Nephron progenitor cell (in vitro differentiated cells): ENCODE measurements around the gene TENT5C.

Experiments used
- DNase-seq: peaks from one replicate; pipeline ENCODE4 v3.0.0; 2021
- H3K27ac Mint-ChIP-seq: 2 replicates; pipeline ENCODE4 v1.8.0; 2021; ENCODE audit warnings: mild to moderate bottlenecking, moderate library complexity, mixed read lengths
- H3K27me3 Mint-ChIP-seq: 2 replicates; pipeline ENCODE4 v1.8.0; 2021; ENCODE audit warnings: mild to moderate bottlenecking, low read depth, mixed read lengths; ENCODE audit not compliant: poor library complexity
- H3K36me3 Mint-ChIP-seq: 2 replicates; pipeline ENCODE4 v1.8.0; 2021; ENCODE audit warnings: low read depth, mixed read lengths
- H3K4me1 Mint-ChIP-seq: 2 replicates; pipeline ENCODE4 v1.8.0; 2021; ENCODE audit warnings: mixed read lengths
- H3K4me3 Mint-ChIP-seq: 2 replicates; pipeline ENCODE4 v1.8.0; 2021; ENCODE audit warnings: mild to moderate bottlenecking, moderate library complexity, mixed read lengths
- H3K9me3 Mint-ChIP-seq: 2 replicates; pipeline ENCODE4 v1.8.0; 2021; ENCODE audit warnings: mild to moderate bottlenecking, moderate library complexity, mixed read lengths
- TF ChIP-seq, protein P1 (sequence below): fragments of 200-600 bp; sonication (generic); IDR thresholded peaks from 2 replicates; pipeline ENCODE4 v1.5.0; 2021; ENCODE audit warnings: antibody characterized with exemption

TENT5C gene

GRCh38 chr1:117636637-117637425 is 31.0 kb downstream of the TENT5C start:
- no peaks in the 10 kb centered on the region for H3K9me3 Mint-ChIP-seq
- H3K36me3 Mint-ChIP-seq, result no peaks in the 10 kb centered on the region
- peaks cover 11% of the 10 kb centered on the region for H3K4me1 Mint-ChIP-seq
- no peak overlapping the region for H3K27ac Mint-ChIP-seq
- no peak overlapping the region for H3K4me3 Mint-ChIP-seq
- TF ChIP-seq, protein P1, sequence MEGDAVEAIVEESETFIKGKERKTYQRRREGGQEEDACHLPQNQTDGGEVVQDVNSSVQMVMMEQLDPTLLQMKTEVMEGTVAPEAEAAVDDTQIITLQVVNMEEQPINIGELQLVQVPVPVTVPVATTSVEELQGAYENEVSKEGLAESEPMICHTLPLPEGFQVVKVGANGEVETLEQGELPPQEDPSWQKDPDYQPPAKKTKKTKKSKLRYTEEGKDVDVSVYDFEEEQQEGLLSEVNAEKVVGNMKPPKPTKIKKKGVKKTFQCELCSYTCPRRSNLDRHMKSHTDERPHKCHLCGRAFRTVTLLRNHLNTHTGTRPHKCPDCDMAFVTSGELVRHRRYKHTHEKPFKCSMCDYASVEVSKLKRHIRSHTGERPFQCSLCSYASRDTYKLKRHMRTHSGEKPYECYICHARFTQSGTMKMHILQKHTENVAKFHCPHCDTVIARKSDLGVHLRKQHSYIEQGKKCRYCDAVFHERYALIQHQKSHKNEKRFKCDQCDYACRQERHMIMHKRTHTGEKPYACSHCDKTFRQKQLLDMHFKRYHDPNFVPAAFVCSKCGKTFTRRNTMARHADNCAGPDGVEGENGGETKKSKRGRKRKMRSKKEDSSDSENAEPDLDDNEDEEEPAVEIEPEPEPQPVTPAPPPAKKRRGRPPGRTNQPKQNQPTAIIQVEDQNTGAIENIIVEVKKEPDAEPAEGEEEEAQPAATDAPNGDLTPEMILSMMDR, result no peak
- peaks cover 11% of the 10 kb centered on the region for H3K27me3 Mint-ChIP-seq
- no peak for DNase-seq

- no peak overlapping the region for H3K27ac Mint-ChIP-seq
- no peak for DNase-seq
- no peaks in the 10 kb centered on the region for H3K36me3 Mint-ChIP-seq
- no peaks in the 10 kb centered on the region for H3K4me1 Mint-ChIP-seq
- TF ChIP-seq, protein P1, result no peak
- H3K4me3 Mint-ChIP-seq, result no peak overlapping the region
- H3K27me3 Mint-ChIP-seq, result peaks cover 8% of the 10 kb centered on the region
- no peaks in the 10 kb centered on the region for H3K9me3 Mint-ChIP-seq
Observed at GRCh38 chr1:117638141-117638540, 32.3 kb downstream of the TENT5C start.

GRCh38 chr1:117638759-117639158 is 32.9 kb downstream of the TENT5C start:
- Mint-ChIP-seq H3K9me3 (no peaks in the 10 kb centered on the region), H3K27ac (no peak overlapping the region), H3K4me1 (no peaks in the 10 kb centered on the region), H3K4me3 (no peak overlapping the region), H3K27me3 (peaks cover 8% of the 10 kb centered on the region), H3K36me3 (no peaks in the 10 kb centered on the region)
- DNase-seq, result no peak
- TF ChIP-seq, protein P1, result no peak

- H3K4me3 Mint-ChIP-seq, result no peak overlapping the region
- no peak for DNase-seq
- H3K27ac Mint-ChIP-seq, result no peak overlapping the region
- H3K9me3 Mint-ChIP-seq, result no peaks in the 10 kb centered on the region
- H3K27me3 Mint-ChIP-seq, result peaks cover 8% of the 10 kb centered on the region
- no peaks in the 10 kb centered on the region for H3K4me1 Mint-ChIP-seq
- H3K36me3 Mint-ChIP-seq, result no peaks in the 10 kb centered on the region
- TF ChIP-seq, protein P1, result no peak
Observed at GRCh38 chr1:117639741-117640140, 33.9 kb downstream of the TENT5C start.

- DNase-seq, result no peak
- no peak overlapping the region for H3K4me3 Mint-ChIP-seq
- no peaks in the 10 kb centered on the region for H3K4me1 Mint-ChIP-seq
- no peaks in the 10 kb centered on the region for H3K9me3 Mint-ChIP-seq
- TF ChIP-seq, protein P1, result no peak
- H3K36me3 Mint-ChIP-seq, result no peaks in the 10 kb centered on the region
- peaks cover 8% of the 10 kb centered on the region for H3K27me3 Mint-ChIP-seq
- H3K27ac Mint-ChIP-seq, result no peak overlapping the region
Observed at GRCh38 chr1:117641536-117641935, 35.7 kb downstream of the TENT5C start.

DNA sequence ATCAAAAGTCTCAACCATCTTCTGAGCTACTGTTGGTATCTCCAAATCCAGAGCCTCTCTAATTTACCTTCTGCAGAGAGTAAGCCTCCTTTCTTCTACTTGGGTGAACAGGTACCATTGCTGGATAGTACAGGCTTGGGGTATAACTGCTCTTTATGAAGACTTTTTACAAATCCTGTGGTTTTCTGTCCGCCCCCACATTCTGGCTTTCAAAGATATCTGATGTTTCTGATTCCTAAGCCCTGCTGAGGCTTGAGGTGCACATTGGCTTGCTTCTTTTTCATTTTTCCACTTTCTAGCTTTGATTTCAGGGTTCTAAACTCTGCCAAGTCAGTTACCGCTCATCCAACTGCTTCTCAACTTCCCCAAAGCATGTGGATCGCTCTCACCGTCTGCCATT is 37.1 kb downstream of the TENT5C start:
- DNase-seq, result no peak
- Mint-ChIP-seq H3K27me3 (peaks cover 6% of the 10 kb centered on the region), H3K36me3 (no peaks in the 10 kb centered on the region), H3K4me1 (no peaks in the 10 kb centered on the region), H3K27ac (no peak overlapping the region), H3K4me3 (no peak overlapping the region), H3K9me3 (no peaks in the 10 kb centered on the region)
- TF ChIP-seq, protein P1, result no peak
